NCI-H446 (cell line): Measurements from ENCODE around the gene CAMK2D.
"Not testable (repeated sequence)": the region's sequence is repeated elsewhere in the genome, so short reads cannot be mapped to it uniquely, and the experiment has no call there.

ENCODE experiments used
- DNase-seq, 2 experiments: peaks; one replicate each; lab custom pipeline; 2025; lab: John Stamatoyannopoulos, UW

Gene CAMK2D

DNA sequence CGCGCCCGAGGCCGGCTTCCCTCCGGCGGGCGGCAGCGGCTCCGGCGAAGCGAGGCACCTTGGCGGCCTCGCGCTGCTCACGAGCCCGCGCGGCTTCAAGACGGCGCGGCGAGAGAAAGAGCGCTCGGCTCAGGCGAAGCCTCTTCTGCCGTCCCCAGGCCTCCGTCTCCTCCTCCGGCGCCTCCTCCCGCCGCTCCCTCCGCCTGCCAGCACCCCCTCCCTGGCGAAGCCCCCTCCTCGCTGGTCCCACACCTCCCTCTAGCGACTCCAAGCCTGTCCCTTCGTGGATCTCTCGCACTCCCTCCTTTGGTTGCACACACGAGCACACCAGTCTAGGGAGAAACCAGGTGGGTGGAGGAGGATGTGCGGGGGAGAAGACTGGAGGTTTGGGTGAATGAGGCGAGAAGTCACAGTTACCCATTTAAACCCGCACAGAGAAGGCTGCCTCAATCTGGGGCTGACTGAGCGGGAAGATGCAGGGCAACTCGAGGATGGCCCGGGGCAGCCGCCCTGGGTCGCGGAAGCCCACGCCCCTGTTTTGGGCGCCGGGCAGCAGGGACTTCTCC, at the start of gene CAMK2D:
CAMK2D (minus strand) TSS at position 119 of the 566 bp plus-strand sequence. CDS start 670 bp downstream, outside the sequence.
- DNase-seq = peak; percentile 62 to 87

DNA sequence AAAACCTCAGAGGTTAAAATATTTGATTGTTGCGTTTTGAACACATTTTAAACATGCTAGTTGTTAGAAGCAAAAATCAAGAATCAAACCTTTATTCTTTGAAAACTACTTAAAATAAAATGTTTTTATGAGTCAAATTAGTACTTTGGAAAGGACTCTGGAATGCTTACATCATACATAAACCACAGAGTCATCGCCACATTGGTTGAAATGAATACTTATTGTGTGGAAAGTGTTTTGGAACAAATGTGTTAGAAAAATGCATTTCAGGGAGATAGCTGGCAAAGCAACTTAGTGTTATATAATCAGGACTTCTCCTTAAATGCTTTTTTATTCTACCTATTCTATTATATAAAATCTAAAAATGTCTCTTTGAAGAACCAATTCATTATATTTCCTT, 49.4 kb upstream of the CAMK2D start:
- no peak for DNase-seq

DNA sequence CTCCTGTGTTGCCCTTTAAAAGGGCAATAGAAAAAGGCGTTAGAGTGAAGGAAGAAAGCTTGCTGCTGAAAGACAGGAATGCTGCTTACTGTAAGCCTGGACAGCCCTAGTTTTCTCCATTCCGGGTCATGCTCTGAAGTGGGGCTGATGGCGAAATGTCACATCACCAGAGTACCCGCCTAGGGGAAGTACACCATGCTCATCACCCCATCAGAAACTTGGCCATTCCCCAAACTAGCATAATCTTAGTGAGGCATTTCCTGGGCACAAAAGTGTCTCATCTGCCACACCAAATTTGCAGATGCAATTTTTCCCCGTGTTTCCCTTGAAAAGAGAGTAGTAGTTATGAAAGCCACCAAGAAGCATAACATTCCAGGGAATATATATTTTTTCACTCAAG, 47.8 kb upstream of the CAMK2D start:
- DNase-seq = no peak

DNA sequence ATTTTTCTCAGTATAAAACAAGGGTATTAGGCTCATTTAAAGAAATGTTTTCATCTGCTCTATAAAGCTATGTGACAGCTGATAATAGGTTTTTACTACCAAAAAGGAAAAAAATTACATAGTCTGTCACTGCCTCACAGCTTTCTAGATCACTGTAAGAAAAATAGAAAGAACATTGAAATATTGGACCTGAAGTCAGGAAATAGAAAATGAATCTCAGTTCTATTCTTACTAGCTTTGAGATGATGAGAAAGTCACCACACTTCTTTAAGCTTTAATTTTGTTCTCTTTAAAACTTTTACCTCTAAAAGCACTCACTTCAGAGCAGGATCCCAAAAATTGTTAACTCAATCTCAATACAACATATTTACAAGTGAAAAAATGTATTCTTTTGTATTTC, 45.3 kb upstream of the CAMK2D start:
- no peak for DNase-seq

DNA sequence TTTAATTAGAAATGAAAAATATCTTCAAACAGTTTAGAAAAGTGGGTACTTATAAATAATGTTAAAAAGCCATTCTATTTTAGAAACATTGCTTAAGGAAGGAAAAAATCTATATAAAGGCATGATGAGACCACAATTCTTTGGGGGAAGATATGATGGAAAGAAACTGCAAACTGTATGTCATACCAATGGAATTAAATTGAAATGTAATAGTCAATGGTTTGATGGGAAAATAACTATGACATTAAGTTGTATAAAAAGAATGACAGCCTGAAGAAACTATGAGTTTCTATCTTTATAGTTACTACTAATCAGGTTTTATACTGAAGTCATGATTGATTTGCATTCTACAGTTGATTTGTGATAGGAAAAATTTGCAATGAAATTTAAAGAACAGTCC, 40.3 kb upstream of the CAMK2D start:
- DNase-seq = no peak

DNA sequence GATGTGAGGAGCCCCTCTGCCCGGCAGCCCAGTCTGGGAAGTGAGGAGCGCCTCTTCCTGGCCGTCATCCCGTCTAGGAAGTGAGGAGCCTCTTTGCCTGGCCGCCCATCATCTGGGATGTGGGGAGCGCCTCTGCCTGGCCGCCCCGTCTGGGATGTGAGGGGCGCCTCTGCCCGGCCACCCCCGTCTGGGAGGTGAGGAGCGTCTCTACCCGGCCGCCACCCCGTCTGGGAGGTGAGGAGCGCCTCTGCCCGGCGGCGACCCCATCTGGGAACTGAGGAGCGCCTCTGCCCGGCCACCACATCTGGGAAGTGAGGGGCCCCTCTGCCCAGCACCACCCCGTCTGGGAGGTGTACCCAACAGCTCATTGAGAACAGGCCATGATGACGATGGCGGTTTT, 34.8 kb upstream of the CAMK2D start:
- not testable (repeated sequence) for DNase-seq

DNA sequence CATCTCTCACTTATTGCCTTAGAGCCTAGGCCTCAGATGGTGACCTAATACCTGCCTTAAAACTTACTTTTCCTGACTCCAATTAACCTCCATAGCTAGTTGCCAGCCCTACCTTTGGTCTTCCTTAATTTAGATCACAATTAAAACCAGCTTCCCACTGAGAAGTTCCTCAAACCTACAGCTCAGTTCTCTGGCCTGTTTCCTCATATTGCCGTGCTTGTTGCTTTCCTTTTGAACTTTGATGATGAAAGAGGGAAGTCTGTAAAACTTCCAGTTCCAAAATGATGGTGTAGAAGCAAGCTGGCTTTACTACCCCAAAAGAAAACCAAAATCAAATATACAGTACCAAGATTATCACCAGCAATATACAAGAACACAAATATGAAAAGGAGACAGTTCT, 28.9 kb upstream of the CAMK2D start:
- DNase-seq = no peak

DNA sequence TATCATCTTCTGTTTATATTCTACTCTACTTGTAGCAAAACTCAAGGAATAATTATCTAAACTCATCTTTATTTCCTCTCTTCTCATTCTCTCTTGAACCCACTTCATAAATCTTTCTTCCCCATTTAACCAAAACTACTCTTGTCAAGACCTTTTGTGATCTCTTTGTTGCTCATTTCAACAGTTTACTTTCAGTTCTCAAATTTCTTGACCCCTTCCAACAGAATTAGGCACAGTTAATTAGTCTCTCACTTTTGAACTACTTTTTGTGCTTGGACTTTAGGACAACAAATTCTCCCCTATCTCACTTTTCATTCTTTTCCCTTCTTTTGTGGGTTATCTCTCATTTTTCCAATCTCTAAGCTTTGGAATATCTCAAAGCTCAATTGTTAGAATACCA, 27.4 kb upstream of the CAMK2D start:
- DNase-seq = no peak

DNA sequence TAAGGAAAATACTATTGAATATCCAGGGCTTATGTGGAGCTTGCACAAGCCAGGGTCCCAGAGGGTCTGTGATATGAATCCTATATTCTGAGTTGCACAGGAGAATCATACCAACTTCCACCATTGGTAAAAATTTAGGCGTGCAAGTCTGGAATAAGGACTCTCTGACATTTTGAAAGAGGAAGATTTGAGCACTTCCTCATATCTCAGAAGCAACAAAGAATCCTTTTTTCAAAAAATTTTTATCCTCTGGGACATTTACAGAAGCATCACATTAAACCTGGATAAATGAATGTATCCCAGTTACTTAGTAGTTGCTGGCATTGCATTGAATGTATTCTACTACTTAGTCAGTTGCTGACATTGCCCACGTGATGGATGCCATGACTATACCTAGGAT, 24.2 kb upstream of the CAMK2D start:
- no peak for DNase-seq

DNA sequence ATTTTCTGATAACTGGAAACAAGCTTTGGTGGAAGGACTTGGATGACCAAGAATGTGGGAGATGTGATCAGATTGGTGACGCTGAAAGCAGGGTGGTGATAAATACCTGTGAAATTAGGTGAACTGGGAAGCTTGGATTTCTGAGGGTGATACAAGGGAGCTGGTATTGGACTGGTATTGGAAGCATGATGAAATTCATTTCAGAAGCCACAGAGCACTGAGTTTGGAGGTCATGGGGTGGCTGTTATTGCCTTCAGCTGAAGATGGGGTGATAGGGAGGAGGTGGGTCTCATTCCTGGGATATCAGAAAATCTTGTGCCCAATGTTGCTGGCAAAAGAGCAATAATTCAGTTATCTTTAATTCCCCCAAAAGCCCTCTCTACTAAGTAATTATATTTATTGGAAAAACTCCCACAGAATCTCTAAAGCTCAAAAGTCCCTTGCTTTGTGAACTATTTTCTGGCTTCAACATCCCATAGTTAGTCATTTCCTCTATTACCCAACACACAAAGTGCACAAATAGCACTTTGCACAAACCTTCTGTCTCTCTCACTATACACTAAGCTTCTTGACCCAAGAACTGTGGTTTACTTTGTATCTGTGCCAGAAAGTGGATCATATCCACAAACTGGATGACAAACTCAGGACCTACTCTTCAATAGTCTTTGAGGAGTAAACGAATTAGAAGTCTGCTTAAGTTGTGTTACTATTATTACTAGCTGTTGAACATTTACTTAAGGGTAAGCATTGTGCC, 23.1 kb upstream of the CAMK2D start:
- DNase-seq = peak in 1 of 2 experiments; percentile 46

DNA sequence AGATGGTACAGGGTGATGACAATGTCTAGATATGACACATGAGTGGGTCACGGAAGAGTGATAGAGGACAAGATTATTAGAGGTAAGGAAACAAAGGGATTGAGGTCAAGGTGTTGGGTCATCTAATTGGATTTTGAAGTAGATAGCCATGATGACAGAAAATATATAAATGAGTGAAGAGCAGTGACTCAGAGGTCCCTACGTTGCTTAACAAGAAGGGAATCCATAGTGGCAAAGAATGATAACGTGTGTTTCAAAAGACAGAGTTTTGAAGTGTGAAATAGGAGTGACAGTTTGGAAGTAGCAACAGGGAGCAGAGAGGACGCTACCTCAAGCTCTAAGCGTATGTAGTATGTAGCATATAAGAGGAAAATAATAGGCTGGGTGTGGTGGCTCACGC, 22.2 kb upstream of the CAMK2D start:
- DNase-seq = no peak

DNA sequence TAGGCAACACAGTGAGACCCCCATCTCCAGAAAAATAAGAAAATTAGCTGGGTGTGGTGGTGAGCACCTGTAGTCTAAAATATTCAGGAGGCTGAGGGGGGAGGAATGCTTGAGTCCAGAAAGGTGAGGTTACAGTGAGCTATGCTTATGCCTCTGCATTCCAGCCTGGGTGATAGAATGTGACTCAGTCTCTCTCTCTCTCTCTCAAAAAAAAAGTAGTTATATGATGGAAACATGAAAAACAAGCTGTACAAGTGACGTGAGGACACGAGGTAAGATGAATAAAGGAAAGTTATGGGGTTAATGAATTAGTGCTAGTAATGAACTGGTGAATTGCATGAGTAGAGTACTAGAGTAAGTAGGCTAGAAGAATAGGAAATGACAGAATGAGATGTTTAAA, 21.8 kb upstream of the CAMK2D start:
- DNase-seq = no peak

DNA sequence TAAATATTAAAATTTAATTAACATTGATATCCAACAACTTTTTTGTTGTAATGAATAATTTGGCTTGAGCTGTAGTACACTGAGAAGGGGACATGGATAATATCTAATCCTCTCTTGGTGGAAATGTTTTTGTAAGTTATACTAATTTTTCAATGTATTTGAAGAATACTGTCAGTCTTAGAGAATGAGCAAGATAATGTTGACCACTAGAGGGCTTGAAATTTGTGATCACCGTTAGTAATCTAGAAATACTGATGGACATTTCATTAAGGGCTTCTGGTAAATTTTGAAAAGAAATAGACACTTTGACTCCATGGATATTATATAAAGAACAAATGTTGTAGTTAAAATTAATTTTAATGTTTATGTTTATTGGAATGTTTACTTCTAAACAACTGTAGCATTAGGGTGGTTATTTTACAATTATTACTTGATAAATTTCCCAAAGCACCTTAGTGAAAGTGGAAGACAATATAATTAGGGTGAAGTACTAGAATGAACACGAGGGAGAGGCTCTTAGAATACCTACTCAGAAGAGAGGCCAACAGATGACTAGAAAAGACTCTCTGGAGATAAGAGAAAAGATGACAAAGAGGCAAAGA, 20.0 kb upstream of the CAMK2D start:
- peak in 1 of 2 experiments; percentile 65 for DNase-seq

DNA sequence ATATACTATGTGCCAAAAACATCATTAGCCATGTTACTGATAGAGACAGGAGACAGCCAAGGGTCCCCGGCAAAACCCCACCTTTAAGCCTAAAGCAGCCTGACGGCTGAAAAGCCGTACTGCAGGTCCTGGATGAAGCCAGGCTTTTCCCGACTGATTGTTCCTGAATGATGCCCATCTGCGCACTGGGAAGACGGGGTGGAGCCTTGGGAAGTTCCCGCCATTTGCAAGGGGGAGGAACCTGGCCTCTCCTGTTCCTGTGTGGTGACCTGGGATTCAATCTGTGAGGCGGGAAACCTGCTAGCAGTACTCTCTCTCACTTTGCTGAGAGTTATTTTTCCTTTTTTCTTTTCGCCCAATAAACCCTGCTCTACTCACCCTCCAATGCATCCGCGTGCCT, 15.1 kb upstream of the CAMK2D start:
- no peak for DNase-seq

DNA sequence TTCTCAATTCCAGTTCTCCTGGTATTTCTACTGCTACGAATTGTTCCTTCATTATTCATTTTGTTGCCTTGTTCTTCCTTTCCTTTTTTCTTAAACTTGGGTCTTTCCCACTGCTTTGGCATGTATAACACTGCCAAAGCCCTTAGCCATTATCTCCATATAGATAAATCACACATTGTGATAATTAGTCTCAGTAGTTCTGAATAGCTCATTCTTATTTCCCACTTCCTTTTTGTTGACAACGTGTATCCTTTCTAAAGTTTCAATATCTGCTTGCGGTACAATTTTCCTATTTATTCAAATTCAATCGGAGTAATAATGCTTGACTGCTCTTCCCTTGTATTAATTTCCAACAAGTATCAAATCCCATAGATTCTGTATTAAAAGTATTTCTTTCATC, 14.5 kb upstream of the CAMK2D start:
- DNase-seq = no peak

DNA sequence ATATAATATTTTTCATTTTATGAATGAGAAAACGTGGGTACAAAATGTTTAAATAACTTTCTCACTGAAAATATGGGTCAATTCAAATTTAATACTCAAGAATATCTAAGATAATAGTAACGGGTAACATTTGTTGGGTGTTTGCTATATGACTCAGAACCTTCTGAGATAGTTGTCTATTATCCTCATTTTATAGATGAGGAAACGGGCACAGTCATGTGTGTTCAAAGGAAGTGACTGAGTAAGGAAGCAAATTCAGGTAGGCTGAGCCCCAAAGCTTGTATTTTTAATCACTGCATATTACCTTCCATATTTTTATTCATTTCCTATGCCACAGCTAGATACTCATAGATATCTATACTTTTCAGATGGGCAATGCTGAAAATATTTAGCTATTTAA, 12.2 kb upstream of the CAMK2D start:
- no peak for DNase-seq

DNA sequence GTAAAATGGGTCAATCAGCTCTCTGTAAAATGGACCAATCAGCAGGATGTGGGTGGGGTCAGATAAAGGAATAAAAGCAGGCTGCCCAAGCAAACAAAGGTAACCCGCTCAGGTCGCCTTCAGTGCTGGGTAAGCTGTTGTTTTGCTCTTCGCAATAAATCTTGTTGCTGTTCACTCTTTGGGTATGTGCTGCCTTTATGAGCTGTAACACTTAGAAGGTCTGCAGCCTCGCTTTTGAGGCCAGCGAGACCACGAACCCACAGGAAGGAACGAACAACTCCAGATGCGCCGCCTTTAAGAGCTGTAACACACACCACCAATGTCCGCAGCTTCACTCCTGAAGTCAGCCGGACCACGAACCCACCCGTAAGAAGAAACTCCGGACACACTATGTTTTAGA, 11.5 kb upstream of the CAMK2D start:
- DNase-seq = no peak

DNA sequence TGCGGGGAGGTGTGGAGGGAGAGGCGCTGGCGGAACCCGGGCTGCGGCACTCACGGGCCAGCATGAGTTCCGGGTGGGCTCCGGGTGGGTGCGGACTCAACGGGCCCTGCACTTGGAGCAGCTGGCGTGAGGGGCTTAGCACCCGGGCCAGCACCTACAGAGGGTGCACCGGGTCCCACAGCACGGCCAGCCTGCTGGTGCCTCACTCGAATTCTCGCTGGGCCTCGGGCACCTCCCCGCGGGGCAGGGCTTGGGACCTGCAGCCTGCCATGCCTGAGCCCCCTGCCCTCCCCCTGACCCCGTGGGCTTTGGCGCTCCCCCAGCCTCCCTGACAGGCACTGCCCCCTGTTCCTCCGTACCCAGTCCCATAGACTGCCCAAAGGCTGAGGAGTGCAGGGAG, 10.8 kb upstream of the CAMK2D start:
- no peak for DNase-seq

DNA sequence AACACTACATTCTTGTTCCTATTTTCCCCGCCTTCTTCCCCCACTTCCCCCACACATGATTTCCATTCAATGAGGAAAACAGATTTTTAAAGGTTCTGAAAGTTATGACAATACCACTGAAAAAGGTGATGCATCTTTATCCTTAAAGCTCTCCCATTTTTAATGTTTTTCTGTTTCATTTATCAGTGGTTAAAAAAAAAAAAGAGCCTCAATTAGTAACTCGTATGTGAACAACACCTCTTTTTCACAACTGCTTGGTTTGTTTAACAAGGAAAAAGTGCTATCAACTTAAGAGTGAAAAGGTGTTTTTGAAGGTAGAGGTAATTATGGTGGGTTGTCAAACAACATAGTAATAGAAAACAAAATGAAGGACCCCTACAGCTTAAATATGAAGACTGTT, 8.2 kb upstream of the CAMK2D start:
- no peak for DNase-seq

DNA sequence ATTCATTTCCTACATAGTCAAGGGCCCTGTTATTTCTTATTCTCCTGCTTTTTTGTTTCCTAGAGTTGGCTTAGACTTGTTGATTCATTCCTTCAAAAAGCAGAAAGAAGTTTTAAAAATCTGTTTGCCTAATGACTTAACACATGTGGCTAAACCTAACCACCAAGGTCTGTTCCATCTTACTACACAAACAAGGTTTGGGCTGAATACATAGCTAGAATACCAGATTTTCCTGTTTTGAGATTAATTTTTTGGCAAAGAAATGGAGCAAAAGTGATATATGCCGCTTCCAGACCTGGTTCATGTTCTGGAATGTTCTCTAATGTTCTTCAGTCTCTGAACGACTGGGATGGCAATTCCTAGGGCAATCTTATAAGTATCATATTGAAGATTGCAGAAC, 7.4 kb upstream of the CAMK2D start:
- no peak for DNase-seq

DNA sequence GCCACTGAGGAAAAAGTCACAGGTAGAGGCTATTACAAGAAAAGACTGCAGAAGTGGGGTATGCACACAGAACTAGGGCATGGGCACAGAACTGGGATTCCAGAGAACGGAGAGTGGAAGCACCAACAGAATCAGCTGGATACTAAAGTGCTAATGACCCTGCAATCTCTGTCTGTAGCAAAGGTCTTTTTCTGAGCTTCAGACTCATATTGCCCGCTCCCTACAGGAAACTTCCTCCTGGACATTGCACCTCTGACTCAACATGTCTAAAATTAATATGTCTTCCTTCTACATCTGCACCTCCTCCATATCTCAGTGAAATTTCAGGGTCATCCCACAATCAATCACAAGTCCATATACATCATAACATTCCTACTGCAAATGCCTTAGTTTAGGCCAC, 5.3 kb upstream of the CAMK2D start:
- DNase-seq = no peak

DNA sequence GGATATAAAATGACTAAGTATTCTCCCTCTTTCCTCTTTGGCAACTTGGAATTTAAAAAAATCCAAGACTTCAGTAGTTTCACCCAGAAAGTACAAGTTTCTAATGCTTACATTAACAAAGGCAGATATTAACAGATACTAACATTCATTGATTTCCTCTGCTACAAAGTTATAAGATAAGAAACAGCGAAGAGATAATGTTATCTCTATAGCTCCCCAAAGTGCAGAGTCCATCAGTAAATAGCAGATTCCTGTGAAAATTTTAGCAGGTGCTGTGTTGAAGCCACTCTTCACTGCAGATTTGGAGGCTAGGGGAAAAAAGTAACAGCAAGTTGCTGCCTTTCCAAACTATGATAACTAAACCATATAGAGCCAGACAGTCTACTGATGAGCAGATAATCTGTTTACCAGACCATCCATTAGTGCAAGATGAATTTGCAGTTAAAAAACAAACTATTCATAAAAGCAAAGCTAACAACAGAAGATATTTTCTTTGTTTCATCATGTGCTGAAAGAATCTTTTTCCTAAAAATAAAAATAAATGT, 3.3 kb upstream of the CAMK2D start:
- no peak for DNase-seq

DNA sequence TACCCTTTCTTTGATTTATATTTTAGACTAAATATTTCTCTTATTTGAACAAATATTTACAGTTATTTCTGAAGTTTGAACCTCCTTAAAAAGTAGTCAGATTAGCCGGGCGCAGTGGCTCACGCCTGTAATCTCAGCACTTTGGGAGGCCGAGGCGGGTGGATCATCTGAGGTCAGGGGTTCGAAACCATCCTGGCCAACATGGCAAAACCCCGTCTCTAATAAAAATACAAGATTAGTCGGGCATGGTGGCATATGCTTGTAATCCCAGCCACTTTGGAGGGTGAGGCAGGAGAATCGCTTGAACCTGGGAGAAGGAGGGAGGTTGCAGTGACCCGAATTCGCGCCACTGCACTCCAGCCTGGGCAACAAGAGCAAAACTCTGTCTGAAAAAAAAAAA, 2.4 kb upstream of the CAMK2D start:
- not testable (repeated sequence) for DNase-seq

DNA sequence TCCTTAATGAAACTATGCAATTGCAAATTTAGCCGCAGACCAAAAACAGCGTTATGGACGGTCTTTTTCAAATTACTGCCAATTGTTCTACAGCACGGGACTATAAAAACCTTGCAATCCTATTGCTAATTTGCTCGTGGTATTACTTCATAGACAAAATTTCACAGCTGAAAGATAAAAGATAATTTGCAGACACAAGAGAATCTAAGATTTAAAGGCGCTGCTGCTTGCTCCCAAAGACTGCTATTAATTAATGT, 1.4 kb upstream of the CAMK2D start:
- no peak for DNase-seq
